ENCODE data around the gene TLR1.

Gene TLR1

DNA sequence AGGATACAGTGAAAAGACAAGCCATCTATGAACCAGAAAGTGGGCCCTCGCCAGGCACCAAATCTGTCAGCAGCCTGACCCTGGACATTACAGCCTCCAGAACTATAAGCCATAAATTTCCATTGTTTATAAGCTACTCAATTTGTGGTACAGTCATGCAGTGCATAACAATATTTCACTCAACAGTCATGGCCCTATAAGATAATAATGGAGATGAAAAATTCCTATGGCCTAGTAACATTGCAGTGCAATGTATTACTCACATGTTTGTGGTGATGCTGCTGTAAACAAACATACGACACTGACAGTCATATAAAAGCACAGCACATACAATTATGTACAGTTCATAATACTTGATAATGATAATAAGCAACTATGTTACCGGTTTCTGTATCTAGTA is 17.1 kb upstream of the TLR1 start:
- no peak overlapping the region for H3K4me3 ChIP-seq (ENCODE audit: low read depth, low read length)
- CTCF ChIA-PET: interaction anchor here (1.4 kb wide), 1 partner anchor 17 kb away, joined by 7 read pairs; the partner anchor contains the start of gene TLR1
- TF ChIP-seq, protein P1, sequence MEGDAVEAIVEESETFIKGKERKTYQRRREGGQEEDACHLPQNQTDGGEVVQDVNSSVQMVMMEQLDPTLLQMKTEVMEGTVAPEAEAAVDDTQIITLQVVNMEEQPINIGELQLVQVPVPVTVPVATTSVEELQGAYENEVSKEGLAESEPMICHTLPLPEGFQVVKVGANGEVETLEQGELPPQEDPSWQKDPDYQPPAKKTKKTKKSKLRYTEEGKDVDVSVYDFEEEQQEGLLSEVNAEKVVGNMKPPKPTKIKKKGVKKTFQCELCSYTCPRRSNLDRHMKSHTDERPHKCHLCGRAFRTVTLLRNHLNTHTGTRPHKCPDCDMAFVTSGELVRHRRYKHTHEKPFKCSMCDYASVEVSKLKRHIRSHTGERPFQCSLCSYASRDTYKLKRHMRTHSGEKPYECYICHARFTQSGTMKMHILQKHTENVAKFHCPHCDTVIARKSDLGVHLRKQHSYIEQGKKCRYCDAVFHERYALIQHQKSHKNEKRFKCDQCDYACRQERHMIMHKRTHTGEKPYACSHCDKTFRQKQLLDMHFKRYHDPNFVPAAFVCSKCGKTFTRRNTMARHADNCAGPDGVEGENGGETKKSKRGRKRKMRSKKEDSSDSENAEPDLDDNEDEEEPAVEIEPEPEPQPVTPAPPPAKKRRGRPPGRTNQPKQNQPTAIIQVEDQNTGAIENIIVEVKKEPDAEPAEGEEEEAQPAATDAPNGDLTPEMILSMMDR (IDR thresholded peaks at IDR 0.05; ENCODE audit: insufficient read depth, low read length, missing control alignments): no peak
- DNase-seq (ENCODE audit: low read depth, low spot score): no peak
- POLR2A ChIA-PET: no interaction called here

DNA sequence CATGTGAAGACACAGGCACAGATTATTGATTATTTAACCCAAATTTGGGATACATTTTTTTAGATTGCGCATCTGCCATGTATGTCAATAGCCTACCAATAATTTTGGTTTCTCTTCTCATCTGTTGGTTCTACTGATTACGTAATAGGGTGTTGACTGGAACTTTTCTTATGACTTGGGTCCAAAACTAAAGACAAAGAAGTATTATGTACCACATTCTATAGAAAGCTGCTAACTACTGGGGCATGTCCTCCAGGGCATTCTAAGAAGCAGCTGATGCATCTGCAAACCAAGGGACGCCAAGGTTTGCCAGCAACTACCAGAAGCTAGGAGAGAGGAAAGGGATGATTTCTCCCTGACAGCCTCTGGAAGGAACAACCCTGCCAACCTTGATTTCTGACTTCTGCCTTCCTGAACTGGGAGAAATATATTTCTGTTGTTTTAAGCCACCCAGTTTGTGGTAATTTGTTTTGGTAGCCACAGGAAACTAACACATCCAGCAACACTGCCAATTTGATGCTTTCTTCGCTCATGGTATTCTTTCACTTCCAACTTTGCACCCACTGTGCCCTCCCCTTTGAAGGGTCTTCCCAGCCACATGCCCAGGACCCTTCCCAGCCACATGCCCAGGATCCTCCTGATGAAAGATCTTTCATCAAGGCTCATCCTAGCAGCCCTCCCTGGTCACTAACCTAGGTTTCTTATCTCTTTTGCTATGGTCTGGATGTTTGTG is 15.9 kb upstream of the TLR1 start:
- no peak for DNase-seq (ENCODE audit: low read depth, low spot score)
- CTCF ChIA-PET: interaction anchor here (0.7 kb wide), 1 partner anchor 15 kb away, joined by 3 read pairs; no protein-coding TSS in a partner anchor
- H3K4me3 ChIP-seq (ENCODE audit: low read depth, low read length): no peak overlapping the region
- POLR2A ChIA-PET: no interaction called here
- TF ChIP-seq, protein P1 (IDR thresholded peaks at IDR 0.05; ENCODE audit: insufficient read depth, low read length, missing control alignments): no peak

DNA sequence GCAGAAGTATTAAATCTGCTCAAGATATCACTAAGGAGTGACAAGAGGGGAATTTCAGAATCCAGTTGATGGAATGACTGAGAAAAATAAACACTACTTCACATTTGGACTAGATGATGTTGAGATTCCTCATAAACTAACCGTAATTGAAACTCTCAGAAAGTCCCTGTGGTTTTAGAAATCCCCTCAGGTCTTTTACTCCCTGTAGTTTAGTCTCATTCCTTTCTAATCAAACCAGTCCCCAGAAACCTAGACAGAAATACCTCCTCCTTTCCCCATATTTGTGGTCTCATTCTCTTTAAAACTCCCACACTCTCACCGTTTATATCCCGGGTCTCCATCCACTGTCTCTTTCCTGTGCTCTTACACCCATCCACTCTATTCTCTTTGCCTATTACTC is 15.0 kb upstream of the TLR1 start:
- TF ChIP-seq, protein P1 (IDR thresholded peaks at IDR 0.05; ENCODE audit: insufficient read depth, low read length, missing control alignments): no peak
- peak; percentile 45 for DNase-seq (ENCODE audit: low read depth, low spot score)
- CTCF ChIA-PET: interaction anchor here (1.2 to 8.7 kb wide), 4 partner anchors 15 to 60 kb away, joined by 4 to 55 read pairs (median 6); partner anchors contain the start of genes TLR1, TLR10 and TLR6
- POLR2A ChIA-PET: no interaction called here
- H3K4me3 ChIP-seq (ENCODE audit: low read depth, low read length): no peak overlapping the region

DNA sequence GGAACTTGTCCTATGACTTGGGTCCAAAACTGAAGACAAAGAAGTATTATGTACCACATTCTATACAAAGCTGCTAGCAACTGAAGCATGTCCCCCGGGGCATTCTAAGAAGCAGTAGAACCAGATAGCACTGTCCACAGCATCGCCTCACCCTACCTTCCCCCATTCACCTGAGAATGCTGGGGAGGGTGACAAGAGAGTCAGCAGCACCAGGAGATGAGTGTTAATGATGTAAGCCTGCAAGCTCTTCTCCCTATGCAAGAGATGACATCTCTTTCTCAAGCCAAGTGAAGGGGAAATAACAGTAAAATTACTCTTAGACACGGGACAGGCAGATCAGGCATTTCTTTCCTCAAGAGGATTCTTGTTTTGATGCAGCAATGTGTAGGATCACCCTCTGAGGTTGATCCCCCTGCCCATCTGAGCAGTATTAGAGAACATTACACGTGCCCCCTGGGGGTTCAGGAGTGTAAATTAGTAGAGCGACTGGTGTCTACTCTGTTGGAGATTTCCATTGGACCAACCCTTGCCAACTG is 13.9 kb upstream of the TLR1 start:
- POLR2A ChIA-PET: no interaction called here
- TF ChIP-seq, protein P1 (IDR thresholded peaks at IDR 0.05; ENCODE audit: insufficient read depth, low read length, missing control alignments): no peak
- no peak overlapping the region for H3K4me3 ChIP-seq (ENCODE audit: low read depth, low read length)
- CTCF ChIA-PET: interaction anchor here (1.2 to 8.7 kb wide), 4 partner anchors 14 to 59 kb away, joined by 4 to 55 read pairs (median 6); partner anchors contain the start of genes TLR1, TLR10 and TLR6
- DNase-seq (ENCODE audit: low read depth, low spot score): no peak

DNA sequence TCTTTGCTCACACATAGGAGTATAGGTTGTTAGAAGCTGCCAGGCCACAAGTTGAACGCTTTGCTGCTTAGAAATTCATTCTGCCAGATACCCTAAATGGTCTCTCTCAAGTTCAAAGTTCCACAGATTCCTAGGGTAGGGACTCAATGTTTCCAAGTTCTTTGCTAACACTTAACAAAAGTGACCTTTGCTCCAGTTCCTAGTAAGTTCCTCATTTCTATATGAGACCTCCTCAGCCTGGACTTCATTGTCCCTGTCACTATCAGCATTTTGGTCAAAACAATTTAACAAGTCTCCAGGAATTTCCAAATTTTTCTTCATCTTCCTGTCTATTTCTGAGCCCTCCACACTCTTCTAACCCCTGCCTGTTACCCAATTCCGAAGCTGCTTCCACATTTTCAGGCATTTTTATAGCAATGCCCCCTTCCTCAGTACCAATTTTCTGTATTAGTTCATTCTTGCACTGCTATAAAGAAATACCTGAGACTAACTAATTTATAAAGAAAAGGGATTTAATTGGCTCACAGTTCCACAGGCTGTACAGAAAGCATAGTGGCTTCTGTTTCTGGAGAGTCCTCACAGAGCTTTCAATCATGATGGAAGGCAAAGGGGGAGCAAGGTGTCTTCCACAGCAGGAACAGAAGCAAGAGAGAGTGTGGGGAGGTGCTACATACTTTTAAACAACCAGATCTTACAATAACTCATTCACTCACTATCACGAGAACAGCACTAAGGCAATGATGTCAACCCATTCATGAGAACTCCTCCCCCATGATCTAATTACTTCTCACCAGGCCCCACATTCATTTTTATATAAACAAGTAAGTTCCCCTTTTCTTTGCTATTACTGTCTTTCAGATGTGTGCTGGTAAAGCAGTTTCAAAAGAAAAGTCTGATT is 11.5 kb upstream of the TLR1 start:
- ChIA-PET CTCF (interaction anchor here (1.2 to 8.7 kb wide), 2 partner anchors 12 to 34 kb away, joined by 3 to 55 read pairs; partner anchors contain the start of genes TLR1 and TLR10), POLR2A (no interaction called here)
- no peak overlapping the region for H3K4me3 ChIP-seq (ENCODE audit: low read depth, low read length)
- TF ChIP-seq, protein P1 (IDR thresholded peaks at IDR 0.05; ENCODE audit: insufficient read depth, low read length, missing control alignments): no peak
- no peak for DNase-seq (ENCODE audit: low read depth, low spot score)
